Activated CD8-positive, alpha-beta memory T cell treated with anti-CD3 and anti-CD28 coated beads, Interleukin-2, amount 50 U/mL, for 24 hours (primary cell): ENCODE measurements around the gene FIGNL1.

ENCODE experiments used
- DNase-seq: peaks from one replicate; pipeline ENCODE4 v3.0.0-alpha.2; 2020; ENCODE audit errors: extremely low read depth

FIGNL1 gene

GRCh38 chr7:50397971-50398324, 52.2 kb downstream of the FIGNL1 start:
- DNase-seq: no peak

- DNase-seq: no peak
These were observed 52.7 kb downstream of the FIGNL1 start for GRCh38 chr7:50397320-50397970.

GRCh38 chr7:50396856-50397255, 53.3 kb downstream of the FIGNL1 start:
- no peak for DNase-seq

GRCh38 chr7:50394315-50394714, 55.8 kb downstream of the FIGNL1 start:
- DNase-seq: no peak
